SK-N-DZ (cell line): ENCODE measurements around the gene GPR153.
A peak's percentile ranks its signal among the peaks of the same experiment; 100 is the strongest.
"Not testable (repeated sequence)": the region's sequence is repeated elsewhere in the genome, so short reads cannot be mapped to it uniquely, and the experiment has no call there.

Experiments
- DNase-seq: peaks from one replicate; pipeline ENCODE4 v3.0.0-alpha.2; 2015; ENCODE audit warnings: low spot score

The GPR153 gene

DNA sequence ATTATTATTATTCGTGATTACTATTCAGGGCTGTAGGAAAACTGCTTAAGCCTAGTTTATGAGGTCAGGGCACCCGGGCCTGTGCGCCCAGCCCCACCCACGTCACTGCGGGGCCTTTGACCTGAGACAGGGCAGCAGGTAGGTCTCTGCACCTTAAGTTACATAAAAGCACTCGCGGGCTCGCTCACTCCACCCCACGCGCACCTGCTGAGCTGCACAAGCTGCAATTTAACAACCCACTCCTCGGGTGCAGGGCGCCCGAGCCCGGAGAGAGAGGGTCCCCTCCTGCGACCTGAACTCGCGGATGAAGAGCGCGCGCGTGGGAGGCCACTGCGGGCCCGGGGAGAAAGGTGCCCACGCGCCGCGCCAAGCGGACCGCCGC lies 25.6 kb downstream of the GPR153 start:
- DNase-seq: no peak

- DNase-seq: no peak
Observed at GRCh38 chr1:6234502-6235295, 26.2 kb downstream of the GPR153 start.

- no peak for DNase-seq
Observed at GRCh38 chr1:6233376-6233775, 27.5 kb downstream of the GPR153 start.

GRCh38 chr1:6225651-6226050 lies 35.2 kb downstream of the GPR153 start:
- no peak for DNase-seq

GRCh38 chr1:6224718-6225117 lies 36.2 kb downstream of the GPR153 start:
- DNase-seq: no peak

GRCh38 chr1:6223617-6224016 lies 37.3 kb downstream of the GPR153 start:
- no peak for DNase-seq

DNA sequence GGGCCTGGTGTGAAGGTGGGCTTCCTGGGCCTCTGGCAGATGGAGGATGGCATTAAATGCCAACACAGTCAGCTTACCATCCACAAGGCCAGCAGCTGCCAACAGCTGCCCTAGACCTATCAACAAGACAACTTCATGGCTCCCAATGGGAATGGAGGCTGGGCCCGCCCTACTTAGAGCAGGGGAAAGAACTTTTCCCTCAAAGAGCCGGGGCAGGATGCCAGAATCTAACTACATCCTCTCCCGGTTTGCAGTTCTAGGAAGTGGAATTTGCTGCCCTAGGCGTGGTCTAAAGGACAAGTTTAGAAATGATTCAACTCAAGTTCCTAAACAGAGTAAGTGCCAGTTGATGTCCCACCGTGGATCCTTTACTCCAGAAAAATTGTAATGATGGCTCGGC lies 38.3 kb downstream of the GPR153 start:
- DNase-seq: no peak

DNA sequence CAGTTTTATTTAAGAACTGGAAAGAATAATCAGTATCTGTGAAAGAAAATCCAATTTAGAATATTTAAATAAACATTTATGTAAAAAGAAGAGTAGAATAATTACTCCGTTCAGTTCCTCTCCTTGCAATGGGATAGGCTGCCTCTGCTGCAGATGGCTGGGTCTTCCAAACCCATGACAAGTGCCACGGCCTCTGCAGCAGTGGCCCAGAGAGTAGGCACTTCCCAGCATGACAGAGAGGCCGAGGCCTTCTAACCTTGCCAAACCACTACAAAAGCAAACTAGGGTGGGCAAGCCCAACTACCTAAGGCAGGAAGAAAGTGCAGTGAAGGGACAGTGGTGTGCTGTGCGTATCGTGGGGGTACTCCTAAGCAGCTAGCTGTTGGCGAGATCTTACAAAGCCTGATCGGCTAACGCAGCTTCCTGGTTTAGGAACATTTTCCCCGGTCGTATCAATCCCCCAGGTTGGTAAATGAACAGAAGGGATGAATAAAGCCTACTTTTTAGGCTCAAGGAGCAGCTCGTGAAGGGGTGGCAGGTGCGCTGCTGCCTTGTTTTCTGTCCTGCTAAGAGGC lies 39.6 kb downstream of the GPR153 start:
- no peak for DNase-seq

DNA sequence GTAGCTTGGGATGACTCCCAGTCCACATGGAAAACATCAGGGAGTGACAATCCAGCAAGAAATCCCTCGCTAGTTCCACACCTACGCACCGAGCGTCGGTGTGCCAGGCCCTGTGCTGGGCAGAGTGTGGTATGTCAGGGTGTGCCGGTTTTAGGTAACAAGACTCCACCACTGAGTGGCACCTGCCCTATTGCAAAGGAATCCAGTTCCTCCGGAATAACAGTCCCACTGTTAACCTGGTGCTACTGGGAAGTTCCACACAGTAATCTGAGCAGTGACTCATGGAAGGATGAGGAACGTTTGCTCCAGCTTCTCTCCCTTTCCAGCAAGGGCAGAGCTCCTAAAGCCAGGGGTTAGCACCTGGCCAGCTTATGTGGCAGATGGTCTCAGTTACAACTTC lies 40.7 kb downstream of the GPR153 start:
- no peak for DNase-seq

GRCh38 chr1:6219641-6220040 lies 41.3 kb downstream of the GPR153 start:
- not testable (repeated sequence) for DNase-seq

GRCh38 chr1:6218375-6219164 lies 42.3 kb downstream of the GPR153 start:
- no peak for DNase-seq

DNA sequence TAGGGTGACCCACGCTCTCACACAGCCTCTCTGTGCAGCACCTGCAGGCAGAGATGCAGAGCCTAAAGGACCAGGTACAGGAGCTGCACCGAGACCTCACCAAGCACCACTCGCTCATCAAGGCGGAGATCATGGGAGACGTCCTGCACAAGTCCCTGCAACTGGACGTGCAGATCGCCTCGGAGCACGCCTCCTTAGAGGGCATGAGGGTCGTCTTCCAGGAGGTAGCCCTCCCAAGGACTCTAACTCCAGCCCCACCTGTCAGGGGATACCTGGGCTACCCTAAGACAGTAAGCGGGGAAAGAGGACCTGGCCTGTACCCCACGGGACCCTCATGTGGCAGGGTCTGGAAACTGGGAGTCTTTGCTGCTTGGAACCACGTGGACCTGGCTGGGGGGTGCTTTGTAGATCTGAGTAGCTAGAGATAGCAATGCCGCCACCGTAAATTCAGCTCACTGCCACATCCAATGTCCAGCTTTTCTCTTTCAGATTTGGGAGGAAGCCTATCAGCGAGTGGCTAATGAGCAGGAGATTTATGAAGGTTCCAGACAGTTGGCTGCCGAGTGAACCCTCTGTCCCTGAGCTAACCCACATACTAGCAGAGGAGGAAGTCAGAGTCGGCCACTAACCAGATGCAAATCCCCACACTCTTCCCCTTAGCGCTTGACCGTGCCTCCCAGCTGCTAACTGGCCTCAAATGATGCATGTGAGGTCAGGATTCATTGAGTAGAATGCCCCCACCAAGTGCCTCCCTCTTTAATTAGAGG lies 48.5 kb downstream of the GPR153 start:
- DNase-seq: no peak

DNA sequence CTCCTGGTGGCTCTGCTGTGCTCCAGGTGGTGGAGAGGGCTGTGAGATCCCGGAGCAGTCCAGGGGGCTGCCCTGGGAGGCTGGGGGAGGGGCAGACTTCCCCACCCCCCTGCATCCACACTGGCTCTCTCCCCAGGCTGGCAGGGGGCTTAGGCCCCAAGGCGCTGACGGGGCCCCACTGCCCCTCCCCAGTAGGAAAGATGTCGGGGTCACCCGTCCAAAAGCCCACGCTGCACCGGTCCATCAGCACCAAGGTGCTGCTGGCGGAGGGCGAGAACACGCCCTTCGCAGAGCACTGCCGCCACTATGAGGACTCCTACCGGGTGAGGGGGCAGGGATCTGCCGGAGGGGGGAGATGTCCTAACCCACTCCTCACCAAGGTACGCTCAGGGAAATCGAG lies 49.2 kb downstream of the GPR153 start:
- DNase-seq: no peak

DNA sequence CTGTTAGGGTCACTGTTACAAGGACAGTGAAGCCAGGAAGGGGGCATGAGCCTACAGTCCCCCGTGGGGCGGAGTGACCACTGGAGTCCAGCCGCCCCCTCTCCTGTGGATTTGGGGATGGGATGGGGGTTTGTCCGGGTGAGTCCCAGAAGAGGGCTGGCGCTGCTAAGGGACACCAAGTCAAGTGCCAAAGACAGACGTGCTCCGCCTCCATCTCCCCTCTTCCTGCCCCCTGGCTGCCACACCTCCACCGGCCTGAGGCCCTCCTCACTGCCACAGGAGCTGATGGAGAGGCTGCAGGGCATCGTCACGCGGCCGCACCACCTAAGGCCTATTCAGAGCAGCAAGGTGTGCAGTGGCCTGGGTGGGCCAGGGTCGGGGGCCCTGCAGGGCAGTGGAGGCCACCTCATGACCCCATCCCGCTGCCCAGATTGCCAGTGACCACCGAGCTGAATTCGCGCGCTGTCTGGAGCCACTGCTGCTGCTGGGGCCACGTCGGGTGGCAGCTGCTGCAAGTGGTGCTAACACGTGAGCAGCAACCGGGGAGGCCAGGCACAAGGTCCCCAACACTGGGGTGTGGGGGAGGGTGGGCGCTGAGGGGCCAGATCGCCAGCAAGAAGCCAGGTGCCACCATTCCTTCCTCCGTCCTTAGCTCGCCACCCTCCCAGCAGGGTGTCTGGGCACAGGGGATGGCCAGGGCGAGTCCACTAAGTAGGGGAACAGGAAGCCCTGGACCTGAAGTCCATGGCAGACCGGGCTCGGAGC lies 50.1 kb downstream of the GPR153 start:
- no peak for DNase-seq

DNA sequence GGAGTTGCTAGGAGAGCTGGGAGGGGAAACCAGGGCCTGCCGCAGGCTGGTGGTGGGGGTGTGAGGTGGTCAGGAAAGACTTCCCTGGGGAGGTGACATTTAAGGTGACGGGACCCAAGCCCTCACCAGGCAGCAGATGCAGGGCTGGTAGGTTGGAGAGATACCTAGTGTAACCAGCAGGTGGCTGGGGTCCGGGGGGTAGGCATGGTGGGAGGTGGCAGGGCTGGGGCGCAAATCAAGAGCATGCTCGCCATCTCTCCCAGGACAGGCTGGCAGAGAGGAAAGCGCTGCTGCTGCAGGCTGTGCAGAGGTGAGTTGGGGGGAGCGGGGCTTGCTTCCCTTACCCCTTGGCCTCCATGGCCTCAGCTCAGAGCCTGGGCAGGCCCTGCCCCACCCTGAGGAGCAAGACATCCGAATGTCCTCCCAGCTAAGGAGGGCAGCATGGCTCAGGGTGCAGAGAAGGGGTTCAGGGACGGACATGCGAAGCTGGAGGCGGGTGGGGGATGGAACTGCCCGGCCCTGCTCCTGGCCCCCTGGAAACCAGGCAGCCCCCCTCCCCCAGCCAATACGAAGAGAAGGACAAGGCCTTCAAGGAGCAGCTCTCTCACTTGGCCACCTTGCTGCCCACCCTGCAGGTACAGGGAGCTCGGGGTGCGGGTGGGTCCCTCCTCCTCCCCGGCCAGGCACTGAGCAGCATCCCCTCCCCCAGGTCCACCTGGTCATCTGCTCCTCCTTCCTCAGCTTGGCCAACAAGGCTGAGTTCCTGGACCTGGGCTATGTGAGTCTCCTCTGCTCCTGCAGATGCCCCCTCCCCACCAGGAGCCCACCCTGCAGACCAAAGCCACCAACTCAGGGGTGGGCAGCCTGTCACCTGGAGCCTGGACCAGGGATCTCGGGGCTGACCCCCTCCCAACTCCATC lies 51.0 kb downstream of the GPR153 start:
- peak; percentile 54 for DNase-seq

DNA sequence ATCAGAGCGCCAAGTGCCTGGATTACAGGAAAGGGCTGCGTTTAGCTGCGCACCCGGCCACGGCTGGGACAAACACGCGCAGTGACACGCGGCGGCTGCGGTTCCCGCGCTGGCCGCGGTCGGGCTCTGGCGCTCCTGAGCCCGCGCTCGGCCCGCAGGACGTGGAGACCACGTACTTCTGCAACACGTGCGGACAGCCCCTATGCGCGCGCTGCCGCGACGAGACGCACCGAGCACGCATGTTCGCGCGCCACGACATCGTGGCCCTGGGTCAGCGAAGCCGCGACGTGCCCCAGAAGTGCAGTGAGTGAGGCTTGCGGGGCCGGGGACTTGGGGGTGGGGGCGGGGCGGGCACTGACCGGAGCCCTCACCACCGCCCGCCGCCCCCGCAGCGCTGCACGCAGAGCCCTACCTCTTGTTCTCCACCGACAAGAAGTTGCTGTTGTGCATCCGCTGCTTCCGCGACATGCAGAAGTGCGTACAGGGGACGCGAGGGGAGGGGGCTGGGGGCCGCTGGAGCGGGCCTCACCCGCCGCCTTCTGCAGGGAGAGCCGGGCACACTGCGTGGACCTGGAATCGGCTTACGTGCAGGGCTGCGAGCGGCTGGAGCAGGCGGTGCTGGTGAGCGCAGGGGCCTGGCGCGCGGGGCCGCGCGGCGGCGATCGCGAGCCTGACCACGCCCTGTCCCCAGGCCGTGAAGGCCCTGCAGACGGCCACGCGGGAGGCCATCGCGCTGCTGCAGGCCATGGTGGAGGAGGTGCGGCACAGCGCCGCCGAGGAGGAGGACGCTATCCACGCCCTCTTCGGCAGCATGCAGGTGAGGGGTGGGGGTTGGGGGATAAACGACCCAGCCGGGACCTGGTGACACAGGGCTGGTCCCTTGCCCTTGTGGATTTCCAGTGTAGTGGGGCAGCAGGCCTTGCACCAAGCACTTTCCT lies 51.9 kb downstream of the GPR153 start:
- peak; percentile 75 for DNase-seq

GRCh38 chr1:6207921-6208320 lies 53.0 kb downstream of the GPR153 start:
- DNase-seq: no peak

DNA sequence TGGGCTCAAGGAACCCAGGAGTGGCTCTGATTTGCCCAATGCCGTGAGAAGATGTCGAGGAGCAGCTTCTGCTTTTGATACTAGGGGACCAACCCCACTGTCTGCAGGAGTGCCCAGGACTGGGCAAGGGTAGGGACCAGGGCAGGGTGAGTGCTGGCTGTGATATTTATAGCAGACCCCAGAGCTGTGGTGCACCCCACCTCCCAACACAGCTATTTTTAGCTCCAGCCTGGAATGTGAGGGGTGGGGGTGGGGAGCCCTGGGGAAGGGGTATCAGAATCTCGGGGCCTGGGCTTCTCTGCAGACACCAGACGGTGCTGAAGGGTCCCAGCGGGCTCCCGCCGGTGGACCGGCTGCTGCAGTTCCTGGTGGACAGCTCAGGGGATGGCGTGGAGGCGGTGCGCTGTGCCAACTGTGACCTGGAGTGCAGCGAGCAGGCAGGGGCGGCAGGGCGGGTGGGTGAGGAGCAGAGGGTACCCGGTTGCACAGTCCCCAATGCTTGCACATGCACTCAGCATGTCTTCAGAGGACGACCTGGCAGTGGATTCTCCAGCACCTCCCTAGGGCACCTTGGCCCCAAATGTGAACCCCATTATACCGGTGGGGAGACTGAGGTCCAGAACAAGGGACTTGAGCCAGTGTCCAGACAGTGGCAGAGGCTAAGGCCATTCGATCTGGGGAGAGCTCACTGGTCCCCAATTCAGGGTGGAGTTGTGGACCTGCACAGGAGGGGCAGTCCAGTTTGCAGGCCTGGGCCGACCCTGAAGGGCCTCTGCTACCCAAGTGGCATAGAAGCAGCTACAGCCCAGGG lies 53.6 kb downstream of the GPR153 start:
- DNase-seq: no peak
